ENCODE data around the gene CARS1. TPM values are rescaled to one million over a fixed set of nuclear protein-coding genes. Genes with fewer than 3 reads are reported as not detected.

The CARS1 gene
- total and polyA plus RNA-seq, 12 donors, result 12.5 to 24.6 (median 15.9) TPM

DNA sequence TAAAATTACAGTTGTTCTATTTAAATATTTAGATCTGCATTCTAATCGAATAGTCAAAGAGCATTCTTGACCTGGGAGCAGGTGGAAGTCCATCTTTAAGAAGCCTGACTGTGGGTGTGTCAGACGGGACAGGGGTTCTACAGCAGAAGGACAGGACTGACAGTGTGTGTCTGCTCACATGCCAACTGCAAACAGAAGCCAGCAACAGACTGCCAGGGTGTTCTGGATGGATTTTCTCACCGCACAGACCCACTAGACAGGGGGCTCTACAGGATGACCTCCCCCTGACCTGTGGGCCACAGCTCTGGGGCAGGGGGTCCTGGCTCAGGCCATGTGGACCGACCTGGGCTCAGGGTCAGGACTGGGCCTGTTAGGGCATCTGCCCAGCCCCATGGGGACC lies 42.3 kb downstream of the CARS1 start:
- TF ChIP-seq, protein P1, sequence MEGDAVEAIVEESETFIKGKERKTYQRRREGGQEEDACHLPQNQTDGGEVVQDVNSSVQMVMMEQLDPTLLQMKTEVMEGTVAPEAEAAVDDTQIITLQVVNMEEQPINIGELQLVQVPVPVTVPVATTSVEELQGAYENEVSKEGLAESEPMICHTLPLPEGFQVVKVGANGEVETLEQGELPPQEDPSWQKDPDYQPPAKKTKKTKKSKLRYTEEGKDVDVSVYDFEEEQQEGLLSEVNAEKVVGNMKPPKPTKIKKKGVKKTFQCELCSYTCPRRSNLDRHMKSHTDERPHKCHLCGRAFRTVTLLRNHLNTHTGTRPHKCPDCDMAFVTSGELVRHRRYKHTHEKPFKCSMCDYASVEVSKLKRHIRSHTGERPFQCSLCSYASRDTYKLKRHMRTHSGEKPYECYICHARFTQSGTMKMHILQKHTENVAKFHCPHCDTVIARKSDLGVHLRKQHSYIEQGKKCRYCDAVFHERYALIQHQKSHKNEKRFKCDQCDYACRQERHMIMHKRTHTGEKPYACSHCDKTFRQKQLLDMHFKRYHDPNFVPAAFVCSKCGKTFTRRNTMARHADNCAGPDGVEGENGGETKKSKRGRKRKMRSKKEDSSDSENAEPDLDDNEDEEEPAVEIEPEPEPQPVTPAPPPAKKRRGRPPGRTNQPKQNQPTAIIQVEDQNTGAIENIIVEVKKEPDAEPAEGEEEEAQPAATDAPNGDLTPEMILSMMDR (IDR thresholded peaks at IDR 0.05), result no peak
- 79 to 86% methylated on average over 4 of the region's 4 CpGs for WGBS, 2 donors
- H3K36me3 ChIP-seq, result peaks cover 0 to 100% (median 69%) of the 10 kb centered on the region in 9 donors
- ATAC-seq (no peak), DNase-seq (no peak)
- no peaks in the 10 kb centered on the region for H3K27me3 ChIP-seq
- intact Hi-C loops (cut with DNase I), result no loop called here
- no peaks in the 10 kb centered on the region for H3K9me3 ChIP-seq
- H3K4me1 ChIP-seq, result peaks cover 0 to under 1% (median 0%) of the 10 kb centered on the region in 9 donors
- H3K4me3 ChIP-seq, result no peak overlapping the region
- H3K27ac ChIP-seq, result peak overlapping the region in 1 of 10 donors; percentile 77

DNA sequence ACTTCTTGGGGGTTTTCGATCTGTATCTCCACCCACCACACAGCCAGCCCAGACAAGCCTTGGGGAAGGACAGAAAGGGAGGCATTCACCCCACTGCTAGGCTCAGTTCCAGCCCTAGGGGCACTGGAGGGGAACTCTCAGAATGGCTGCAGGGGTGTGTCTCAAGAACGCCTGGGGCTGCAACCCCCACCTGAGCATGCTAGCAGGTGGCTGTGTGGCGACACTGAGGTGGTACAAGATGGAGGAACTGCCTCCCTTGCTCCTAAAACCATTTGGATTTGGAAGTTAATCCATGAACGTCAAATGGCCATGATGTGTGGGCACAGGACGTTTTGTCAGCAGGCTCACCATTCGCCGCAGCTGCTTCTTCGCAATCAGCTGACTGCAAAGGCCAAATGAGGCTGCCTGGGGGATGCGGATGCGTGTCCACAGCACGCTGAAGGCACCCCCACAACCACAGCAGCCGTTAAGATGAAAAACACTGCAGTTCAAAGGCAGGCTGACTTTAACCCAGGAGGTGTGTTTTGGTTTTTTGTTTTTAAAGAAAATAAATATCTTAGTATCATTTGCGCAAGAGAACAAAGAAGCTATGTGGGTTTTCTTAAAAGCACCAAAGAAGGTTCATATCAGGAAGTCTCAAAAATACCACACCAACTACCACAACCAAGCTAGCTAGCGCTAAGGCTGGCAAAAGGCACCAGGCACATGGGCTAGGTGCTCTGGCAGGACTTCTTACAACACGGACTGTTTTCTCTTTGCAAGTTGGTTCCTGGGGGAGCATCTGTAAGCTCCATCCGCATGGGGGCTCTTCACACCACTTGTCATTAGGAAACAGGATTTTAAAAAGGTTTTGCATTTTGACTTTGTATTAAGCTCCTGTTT lies 42.9 kb downstream of the CARS1 start:
- H3K27ac ChIP-seq, result peak overlapping the region in 1 of 10 donors; percentile 77
- H3K36me3 ChIP-seq, result peaks cover 0 to 100% (median 66%) of the 10 kb centered on the region in 9 donors
- H3K9me3 ChIP-seq, result no peaks in the 10 kb centered on the region
- H3K4me1 ChIP-seq, result no peaks in the 10 kb centered on the region
- no peak overlapping the region for H3K4me3 ChIP-seq
- intact Hi-C loops (cut with DNase I), result no loop called here
- TF ChIP-seq, protein P1 (IDR thresholded peaks at IDR 0.05), result no peak
- 92 to 96% methylated on average over 16 of the region's 16 CpGs for WGBS, 2 donors
- no peak for ATAC-seq
- no peak for DNase-seq
- H3K27me3 ChIP-seq, result no peaks in the 10 kb centered on the region

DNA sequence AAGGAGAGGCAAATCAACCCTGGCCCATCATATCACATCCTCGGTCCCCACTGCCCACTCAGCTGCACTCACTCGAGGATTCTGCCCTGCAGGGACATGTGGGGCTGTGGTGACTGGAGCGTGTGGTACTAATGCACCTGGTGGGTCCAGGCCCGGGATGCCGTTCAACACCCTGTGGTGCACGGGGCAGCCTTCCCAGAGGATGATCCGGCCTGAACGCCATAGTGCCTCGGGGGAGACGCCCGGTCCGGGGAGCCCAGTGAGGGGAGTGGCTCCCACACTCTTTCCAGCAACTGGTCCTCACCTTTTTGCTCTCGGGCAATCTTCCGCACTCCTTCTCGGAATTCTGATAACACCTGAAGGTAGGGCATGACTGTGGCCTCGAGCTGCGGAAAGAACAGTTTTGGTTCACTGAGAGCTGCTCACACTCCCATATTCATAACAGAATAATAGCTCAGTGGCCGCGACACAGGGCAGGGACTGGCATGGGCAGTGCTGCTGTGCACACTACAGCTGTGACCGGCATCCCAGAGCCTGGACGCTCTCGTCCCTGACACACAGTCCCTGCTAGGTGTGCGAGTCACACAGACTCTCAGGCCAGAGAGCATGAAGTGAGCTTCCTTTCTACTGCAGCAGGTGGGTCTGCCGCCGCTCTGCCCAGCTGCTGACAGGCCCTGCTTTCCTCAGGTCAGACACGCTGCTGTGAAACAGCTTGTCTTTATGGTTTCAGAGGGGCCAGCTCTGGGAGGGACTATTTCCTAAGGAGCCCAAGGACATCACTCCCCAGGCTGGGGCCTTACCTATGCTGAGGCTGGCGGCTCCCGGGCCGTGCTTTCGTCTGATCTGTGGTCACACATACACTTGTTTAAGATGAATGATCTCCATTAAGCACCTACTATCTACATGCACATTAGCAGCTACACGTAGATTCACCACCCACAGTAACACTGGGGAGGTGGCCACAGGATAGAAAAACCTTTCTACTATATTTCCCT lies 45.0 kb downstream of the CARS1 start:
- WGBS, 2 donors, result 92 to 94% methylated on average over 31 of the region's 31 CpGs
- no peaks in the 10 kb centered on the region for H3K27me3 ChIP-seq
- TF ChIP-seq, protein P1 (IDR thresholded peaks at IDR 0.05), result no peak
- intact Hi-C loops (cut with DNase I), result no loop called here
- no peak overlapping the region for H3K4me3 ChIP-seq
- no peak overlapping the region for H3K27ac ChIP-seq
- DNase-seq (no peak), ATAC-seq (peak in 1 of 8 donors; percentile 11)
- H3K4me1 ChIP-seq, result no peaks in the 10 kb centered on the region
- H3K9me3 ChIP-seq, result no peaks in the 10 kb centered on the region
- peaks cover 0 to 100% (median 47%) of the 10 kb centered on the region in 9 donors for H3K36me3 ChIP-seq
